Fibroblast of lung (primary cell): ENCODE results near the gene TOGARAM1.

ENCODE experiments used
- CTCF ChIP-seq, 2 donors: IDR thresholded peaks in 1 of 2; conservative IDR thresholded peaks in 1 of 2; 1 replicate in 1 of 2; 2 replicates in 1 of 2; pipeline ENCODE4 v1.5.1; 2011 to 2012; ENCODE audit warnings: low read length in 2 of 2, control low read depth in 1 of 2, inconsistent platforms in 1 of 2, low read depth in 1 of 2, mild to moderate bottlenecking in 1 of 2
- EZH2 ChIP-seq: IDR thresholded peaks from 2 replicates; pipeline ENCODE4 v1.5.1; 2012; ENCODE audit warnings: low read length, control low read depth, mild to moderate bottlenecking; ENCODE audit errors: missing control alignments

GRCh38 chr14:44989497-44990440, 27.8 kb downstream of the TOGARAM1 start:
- TF ChIP-seq EZH2 (no peak), CTCF (conservative IDR thresholded peaks at IDR 0.05 in 1 of 2, IDR thresholded peaks at IDR 0.05 in 1 of 2; ENCODE audit: low read depth in 1 of 2, low read length in 2 of 2) (no peak)
